Subcutaneous abdominal adipose tissue (tissue), 5 donors: ENCODE measurements around the gene SLC10A4.

ENCODE experiments used
- H3K27ac ChIP-seq: one replicate; pipeline ENCODE4 v1.7.0; 2013; ENCODE audit warnings: low read depth, mild to moderate bottlenecking, inconsistent platforms, low read length, moderate library complexity
- H3K27me3 ChIP-seq, 5 donors: one replicate each; pipeline ENCODE4 v1.7.0; 2013; ENCODE audit warnings: low read length in 5 of 5, inconsistent platforms in 1 of 5; ENCODE audit not compliant: control insufficient read depth in 5 of 5, insufficient read depth in 4 of 5
- H3K36me3 ChIP-seq, 5 donors: one replicate each; pipeline ENCODE4 v1.7.0; 2013; ENCODE audit warnings: low read length in 5 of 5; ENCODE audit not compliant: control insufficient read depth in 5 of 5, insufficient read depth in 5 of 5
- H3K4me1 ChIP-seq, 5 donors: one replicate each; pipeline ENCODE4 v1.7.0; 2013; ENCODE audit warnings: low read length in 5 of 5, mild to moderate bottlenecking in 3 of 5, moderate library complexity in 1 of 5; ENCODE audit not compliant: control insufficient read depth in 5 of 5, insufficient read depth in 5 of 5
- H3K4me3 ChIP-seq, 5 donors: one replicate each; pipeline ENCODE4 v1.7.0; 2013; ENCODE audit warnings: low read length in 5 of 5, low read depth in 1 of 5
- H3K9ac ChIP-seq, 5 donors: one replicate each; pipeline ENCODE4 v1.7.0; 2013; ENCODE audit warnings: low read length in 5 of 5, mild to moderate bottlenecking in 4 of 5, moderate library complexity in 3 of 5
- H3K9me3 ChIP-seq, 5 donors: one replicate each; pipeline ENCODE4 v1.7.0; 2013; ENCODE audit warnings: low read length in 5 of 5; ENCODE audit not compliant: control insufficient read depth in 5 of 5
- donor health status: healthy.
- donor health status: healthy.
- donor health status: healthy.
- donor health status: healthy.
- donor health status: healthy.

Gene SLC10A4

GRCh38 chr4:48483777-48484493 is 792 bp downstream of the SLC10A4 start:
- peak overlapping the region in 4 of 5 donors; percentile 6 to 55 (median 44) for H3K4me3 ChIP-seq
- H3K27me3 ChIP-seq: peaks cover 35 to 46% (median 41%) of the 10 kb centered on the region in 5 donors
- peaks cover 0 to 15% (median 5%) of the 10 kb centered on the region in 5 donors for H3K4me1 ChIP-seq
- H3K9me3 ChIP-seq: no peaks in the 10 kb centered on the region
- H3K27ac ChIP-seq: no peak overlapping the region
- H3K36me3 ChIP-seq: no peaks in the 10 kb centered on the region
- no peak overlapping the region for H3K9ac ChIP-seq

GRCh38 chr4:48484494-48485168 is 1.5 kb downstream of the SLC10A4 start:
- H3K27me3 ChIP-seq: peaks cover 38 to 53% (median 43%) of the 10 kb centered on the region in 5 donors
- H3K4me3 ChIP-seq: peak overlapping the region in 1 of 5 donors; percentile 55
- peaks cover 0 to 17% (median 6%) of the 10 kb centered on the region in 5 donors for H3K4me1 ChIP-seq

DNA sequence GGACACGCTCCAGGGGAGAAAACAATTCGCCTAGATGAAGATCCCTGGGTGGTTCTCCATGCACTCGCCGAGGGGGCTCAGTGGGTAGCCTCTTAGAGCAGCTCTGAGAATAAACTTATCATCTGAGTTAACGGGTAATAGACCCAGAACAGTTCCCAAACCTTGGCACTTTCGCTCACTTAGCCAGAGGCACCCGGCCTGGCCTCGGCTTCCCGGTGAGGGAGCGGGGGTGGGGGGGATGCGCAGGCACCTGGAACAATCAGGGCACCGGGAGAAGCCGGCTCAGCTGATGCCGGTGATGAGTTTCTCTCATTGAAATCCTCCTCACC is 6.5 kb downstream of the SLC10A4 start:
- Histone ChIP-seq H3K4me3 (peak overlapping the region in 3 of 5 donors; percentile 19 to 56 (median 47)), H3K9me3 (no peaks in the 10 kb centered on the region), H3K36me3 (no peaks in the 10 kb centered on the region), H3K9ac (no peak overlapping the region), H3K4me1 (peaks cover 0 to 17% (median 12%) of the 10 kb centered on the region in 5 donors), H3K27ac (no peak overlapping the region), H3K27me3 (peaks cover 24 to 55% (median 33%) of the 10 kb centered on the region in 5 donors)

More at GRCh38 chr4:48484494-48485168, 1.5 kb downstream of the SLC10A4 start:
- Histone ChIP-seq H3K9me3 (no peaks in the 10 kb centered on the region), H3K36me3 (no peaks in the 10 kb centered on the region), H3K27ac (no peak overlapping the region), H3K9ac (no peak overlapping the region)

DNA sequence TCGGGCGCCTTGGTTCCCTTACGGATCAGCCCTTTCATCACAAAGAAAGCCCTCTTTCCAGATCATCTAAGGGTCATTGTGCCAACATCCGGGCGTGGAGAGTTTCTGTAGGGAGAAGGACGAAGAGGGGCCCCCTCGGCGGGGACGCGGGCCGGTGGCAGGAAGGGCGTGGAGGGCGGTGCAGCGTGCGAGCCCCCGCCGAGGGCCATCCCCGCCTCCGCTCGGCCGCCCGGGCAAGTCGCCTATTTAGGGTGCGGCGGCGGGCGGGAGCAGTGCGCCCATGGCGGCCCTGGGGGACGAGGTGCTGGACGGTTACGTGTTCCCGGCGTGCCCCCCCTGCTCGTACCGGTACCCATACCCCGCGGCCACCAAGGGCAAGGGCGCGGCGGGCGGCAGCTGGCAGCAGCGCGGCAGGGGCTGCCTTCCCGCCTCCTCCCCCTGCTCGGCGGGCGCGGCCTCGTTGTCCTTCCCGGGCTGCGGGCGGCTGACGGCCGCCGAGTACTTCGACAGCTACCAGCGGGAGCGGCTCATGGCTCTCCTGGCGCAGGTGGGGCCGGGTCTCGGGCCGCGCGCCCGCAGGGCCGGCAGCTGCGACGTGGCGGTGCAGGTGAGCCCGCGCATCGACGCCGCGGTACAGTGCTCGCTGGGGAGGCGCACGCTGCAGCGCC is 7.0 kb downstream of the SLC10A4 start, which contains the start of gene ZAR1:
Gene ZAR1, plus strand, starts transcription at position 241 of the 668 bp plus-strand sequence. Its CDS starts 40 bp downstream, at position 281.
- H3K36me3 ChIP-seq: no peaks in the 10 kb centered on the region
- H3K9ac ChIP-seq: no peak within 1 kb of the TSS
- H3K27ac ChIP-seq: no peak within 1 kb of the TSS
- H3K4me1 ChIP-seq: peaks cover 0 to 17% (median 12%) of the 10 kb centered on the region in 5 donors
- peak within 1 kb of the TSS in 3 of 5 donors; percentile 27 to 56 (median 47) for H3K4me3 ChIP-seq
- H3K27me3 ChIP-seq: peaks cover 19 to 50% (median 28%) of the 10 kb centered on the region in 5 donors
- H3K9me3 ChIP-seq: no peaks in the 10 kb centered on the region

DNA sequence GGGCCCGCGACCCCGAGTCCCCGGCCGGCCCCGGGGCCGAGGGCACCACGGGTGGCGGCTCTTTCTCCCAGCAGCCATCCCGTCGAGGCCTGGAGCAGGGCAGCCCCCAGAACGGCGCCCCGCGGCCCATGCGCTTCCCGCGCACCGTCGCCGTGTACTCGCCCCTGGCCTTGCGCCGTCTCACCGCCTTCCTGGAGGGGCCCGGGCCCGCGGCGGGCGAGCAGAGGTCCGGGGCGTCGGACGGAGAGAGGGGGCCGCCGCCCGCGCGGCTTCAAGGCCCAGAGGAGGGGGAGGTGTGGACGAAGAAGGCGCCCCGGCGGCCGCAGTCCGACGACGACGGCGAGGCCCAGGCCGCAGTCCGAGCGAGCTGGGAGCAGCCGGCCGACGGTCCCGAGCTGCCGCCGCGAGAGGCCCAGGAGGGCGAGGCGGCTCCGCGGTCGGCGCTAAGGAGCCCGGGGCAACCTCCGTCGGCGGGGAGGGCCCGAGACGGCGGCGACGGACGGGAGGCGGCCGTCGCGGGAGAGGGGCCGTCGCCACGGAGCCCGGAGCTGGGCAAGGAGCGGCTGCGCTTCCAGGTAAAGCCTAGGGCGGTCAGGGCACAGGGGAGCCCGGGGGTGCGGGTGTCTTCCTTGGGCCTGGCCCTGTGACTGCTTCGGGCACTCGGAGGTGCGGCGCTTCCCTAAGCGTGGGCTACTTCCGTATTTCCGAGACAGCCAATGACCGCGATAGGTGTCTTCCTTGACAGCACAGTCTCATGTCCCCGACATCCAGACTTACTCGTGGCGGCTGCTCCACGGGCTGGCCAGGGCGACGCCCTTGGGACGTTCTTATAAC is 7.8 kb downstream of the SLC10A4 start:
- Histone ChIP-seq H3K4me3 (peak overlapping the region in 3 of 5 donors; percentile 27 to 56 (median 47)), H3K27ac (no peak overlapping the region), H3K27me3 (peaks cover 18 to 50% (median 27%) of the 10 kb centered on the region in 5 donors), H3K9ac (no peak overlapping the region), H3K4me1 (peaks cover 0 to 17% (median 12%) of the 10 kb centered on the region in 5 donors), H3K9me3 (no peaks in the 10 kb centered on the region), H3K36me3 (peaks cover 0 to 2% (median 0%) of the 10 kb centered on the region in 5 donors)

- H3K27me3 ChIP-seq: peaks cover 18 to 48% (median 27%) of the 10 kb centered on the region in 5 donors
- no peaks in the 10 kb centered on the region for H3K9me3 ChIP-seq
- no peak overlapping the region for H3K9ac ChIP-seq
- H3K4me1 ChIP-seq: peaks cover 0 to 17% (median 12%) of the 10 kb centered on the region in 5 donors
- peaks cover 0 to 5% (median 0%) of the 10 kb centered on the region in 5 donors for H3K36me3 ChIP-seq
- H3K27ac ChIP-seq: no peak overlapping the region
- peak overlapping the region in 2 of 5 donors; percentile 27 to 56 for H3K4me3 ChIP-seq
Observed at GRCh38 chr4:48491514-48492176, 8.5 kb downstream of the SLC10A4 start.

DNA sequence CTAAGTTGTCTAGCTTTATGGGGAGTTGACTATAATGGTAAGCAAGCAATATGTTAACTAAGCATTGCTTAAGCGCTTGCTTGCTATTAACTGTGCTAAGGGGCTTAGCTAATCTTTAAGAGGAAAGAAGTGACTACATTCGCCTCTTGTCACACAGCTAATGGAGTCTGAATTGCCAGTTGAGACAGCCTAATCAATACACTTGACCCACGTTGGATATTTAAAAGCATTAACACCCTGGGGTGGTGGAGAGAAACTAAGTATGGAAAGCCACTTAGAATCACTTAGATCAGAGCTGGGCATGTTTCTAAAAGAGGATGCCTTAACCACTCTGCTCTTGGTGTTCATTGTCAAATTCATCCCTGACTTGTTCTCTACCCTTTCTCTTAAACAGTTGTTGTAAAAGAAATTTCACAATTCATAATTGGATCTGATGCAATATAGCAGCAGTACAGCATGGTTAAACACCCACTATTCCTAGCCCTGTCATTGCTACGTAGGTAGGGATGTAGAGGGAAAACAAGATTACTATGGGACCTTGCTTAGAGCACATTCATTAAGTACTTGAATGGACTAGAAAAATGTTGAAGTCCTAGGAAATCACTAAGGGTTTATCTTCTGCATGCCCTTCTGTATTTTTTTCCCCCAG is 10.4 kb downstream of the SLC10A4 start:
- Histone ChIP-seq H3K4me3 (no peak overlapping the region), H3K27me3 (peaks cover 13 to 30% (median 24%) of the 10 kb centered on the region in 5 donors), H3K27ac (no peak overlapping the region), H3K4me1 (peaks cover 0 to 17% (median 12%) of the 10 kb centered on the region in 5 donors), H3K9ac (no peak overlapping the region), H3K9me3 (no peaks in the 10 kb centered on the region), H3K36me3 (peaks cover under 1 to 6% (median 1%) of the 10 kb centered on the region in 5 donors)

GRCh38 chr4:48495941-48496340 is 12.8 kb downstream of the SLC10A4 start:
- no peak overlapping the region for H3K4me3 ChIP-seq
- H3K36me3 ChIP-seq: peaks cover 17 to 24% (median 18%) of the 10 kb centered on the region in 5 donors
- H3K4me1 ChIP-seq: peaks cover 0 to 4% (median 4%) of the 10 kb centered on the region in 5 donors
- H3K9me3 ChIP-seq: no peaks in the 10 kb centered on the region
- H3K27ac ChIP-seq: no peak overlapping the region
- no peak overlapping the region for H3K9ac ChIP-seq
- H3K27me3 ChIP-seq: peaks cover 6 to 10% (median 10%) of the 10 kb centered on the region in 5 donors
